ENCODE results near the gene MT1E. TPM values are rescaled to one million over a fixed set of nuclear protein-coding genes. Genes with fewer than 3 reads are reported as not detected.

MT1E gene
- total RNA-seq, 1 experiment from 2014 or later, result 22.3 TPM

DNA sequence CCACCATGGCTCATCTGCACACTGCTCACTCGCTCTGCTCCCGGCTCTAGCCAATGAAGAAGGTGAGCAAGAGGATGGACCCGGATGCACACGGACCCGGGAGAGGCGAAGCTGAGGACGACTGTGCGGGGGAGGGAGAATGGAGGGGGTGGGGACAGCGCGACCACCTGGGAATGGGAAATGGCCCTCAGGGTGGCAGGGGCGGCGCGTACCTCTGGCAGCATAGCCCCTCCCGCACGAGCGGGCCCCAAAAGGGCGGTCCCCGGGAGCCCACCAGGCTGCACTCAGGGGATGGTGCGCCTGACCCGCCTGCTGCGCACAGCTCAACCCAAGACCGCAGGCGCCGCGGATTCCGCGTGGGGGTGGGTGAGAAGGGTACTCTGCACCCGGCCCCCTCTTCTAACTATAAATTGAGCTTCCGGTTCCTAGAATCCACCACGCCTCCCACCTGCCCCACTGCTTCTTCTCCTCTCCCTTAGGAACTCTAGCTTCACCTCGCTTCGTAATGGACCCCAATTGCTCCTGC lies 50.2 kb downstream of the MT1E start:
- Histone ChIP-seq H3K27me3 (ENCODE audit: control insufficient read depth, insufficient read depth, low read length) (peaks cover 11% of the 10 kb centered on the region), H3K4me3 (ENCODE audit: insufficient read depth, low read depth, low read length) (peak overlapping the region; percentile 47)
- peak; percentile 70 for DNase-seq

More for the DNA sequence above, 50.2 kb downstream of the MT1E start:
- H3K36me3 ChIP-seq (replicated peaks; ENCODE audit: control insufficient read depth, insufficient read depth, low read length), result no peaks in the 10 kb centered on the region

Other genes with a start within 250 kb of the MT1E start
- 83.1 and 91.1 TPM in 2 replicates for gene AMFR, start 200.2 kb upstream of the MT1E start, total RNA-seq (2014; rRNA removed; shearing (Covaris generic))
- gene NUDT21, start 174.4 kb upstream of the MT1E start, total RNA-seq (2014; rRNA removed; shearing (Covaris generic)), result 158 and 160 TPM in 2 replicates
- 70.2 and 74.1 TPM in 2 replicates for gene OGFOD1, start 174.2 kb upstream of the MT1E start, total RNA-seq (2014; rRNA removed; shearing (Covaris generic))
- 22.2 and 38.8 TPM in 2 replicates for gene BBS2, start 105.8 kb upstream of the MT1E start, total RNA-seq (2014; rRNA removed; shearing (Covaris generic))
- gene MT4, start 60.7 kb upstream of the MT1E start, total RNA-seq (2014; rRNA removed; shearing (Covaris generic)), result not detected in 2 replicates
- 0.31 TPM in 1 of 2 replicates, not detected in the other for gene MT3, start 36.3 kb upstream of the MT1E start, total RNA-seq (2014; rRNA removed; shearing (Covaris generic))
- gene MT2A, start 17.2 kb upstream of the MT1E start, total RNA-seq (2014; rRNA removed; shearing (Covaris generic)), result 31.9 and 36.9 TPM in 2 replicates
- 0.80 and 0.81 TPM in 2 replicates for gene MT1M, start 6.9 kb downstream of the MT1E start, total RNA-seq (2014; rRNA removed; shearing (Covaris generic))
- gene MT1A, start 12.9 kb downstream of the MT1E start, total RNA-seq (2014; rRNA removed; shearing (Covaris generic)), result 1.1 TPM in 1 of 2 replicates, not detected in the other
- gene MT1B, start 26.1 kb downstream of the MT1E start, total RNA-seq (2014; rRNA removed; shearing (Covaris generic)), result not detected in 2 replicates
- 11.8 and 13.4 TPM in 2 replicates for gene MT1F, start 32.2 kb downstream of the MT1E start, total RNA-seq (2014; rRNA removed; shearing (Covaris generic))
- 20.3 and 38.1 TPM in 2 replicates for gene MT1G, start 42.3 kb downstream of the MT1E start, total RNA-seq (2014; rRNA removed; shearing (Covaris generic))
- 3.0 and 3.8 TPM in 2 replicates for gene MT1H, start 44.0 kb downstream of the MT1E start, total RNA-seq (2014; rRNA removed; shearing (Covaris generic))
- gene MT1X, start 56.7 kb downstream of the MT1E start, total RNA-seq (2014; rRNA removed; shearing (Covaris generic)), result 138 and 157 TPM in 2 replicates
- 133 and 144 TPM in 2 replicates for gene NUP93, start 104.3 kb downstream of the MT1E start, total RNA-seq (2014; rRNA removed; shearing (Covaris generic))
- not detected in 2 replicates for gene SLC12A3, start 239.4 kb downstream of the MT1E start, total RNA-seq (2014; rRNA removed; shearing (Covaris generic))